Stimulated activated CD4-positive, alpha-beta T cell treated with anti-CD3 and anti-CD28 coated beads, Interleukin-4, amount 100 ng/mL, for 24 hours (primary cell): Measurements from ENCODE around the gene EVI5L.

Experiments used
- DNase-seq: peaks from one replicate; pipeline ENCODE4 v3.0.0-alpha.2; 2020

Gene EVI5L

GRCh38 chr19:7862413-7862951, 32.5 kb downstream of the EVI5L start:
- DNase-seq, result peak; percentile 65

- DNase-seq, result no peak
Observed at GRCh38 chr19:7863157-7863970, 33.3 kb downstream of the EVI5L start.

- no peak for DNase-seq
Observed at GRCh38 chr19:7863971-7864689, 34.1 kb downstream of the EVI5L start.

- DNase-seq, result no peak
Observed at GRCh38 chr19:7864690-7865074, 34.7 kb downstream of the EVI5L start.

- no peak for DNase-seq
Observed at GRCh38 chr19:7865262-7865911, 35.4 kb downstream of the EVI5L start.

GRCh38 chr19:7866399-7867091, 36.5 kb downstream of the EVI5L start:
- no peak for DNase-seq

- no peak for DNase-seq
Observed at GRCh38 chr19:7867092-7867844, 37.2 kb downstream of the EVI5L start.

- DNase-seq, result no peak
Observed at GRCh38 chr19:7868326-7868670, 38.3 kb downstream of the EVI5L start.

- DNase-seq, result peak; percentile 77
Observed at GRCh38 chr19:7868671-7869452, 38.8 kb downstream of the EVI5L start.

GRCh38 chr19:7869453-7869909, 39.5 kb downstream of the EVI5L start:
- DNase-seq, result peak; percentile 78

GRCh38 chr19:7869910-7870511, 40.0 kb downstream of the EVI5L start:
- peak; percentile 54 for DNase-seq

GRCh38 chr19:7870571-7871436, 40.8 kb downstream of the EVI5L start:
- peak; percentile 40 for DNase-seq

- DNase-seq, result peak; percentile 77
Observed at GRCh38 chr19:7871437-7872305, 41.7 kb downstream of the EVI5L start.

- DNase-seq, result no peak
Observed at GRCh38 chr19:7872306-7873204, 42.5 kb downstream of the EVI5L start.

- DNase-seq, result no peak
Observed at GRCh38 chr19:7873304-7874075, 43.5 kb downstream of the EVI5L start.

- DNase-seq, result no peak
Observed at GRCh38 chr19:7874076-7874896, 44.3 kb downstream of the EVI5L start, which contains the start of gene PRR36. Gene PRR36 (minus strand): TSS chr19:7874390. CDS start chr19:7873689, 701 bp downstream.
